T-cell (primary cell): ENCODE results near the gene CCDC40. TPM values are rescaled to one million over a fixed set of nuclear protein-coding genes. Genes with fewer than 3 reads are reported as not detected.

Experiments used
- ATAC-seq, 4 experiments: fragments of 200-7000 bp in 3 of 4; fragments of 150-1000 bp in 1 of 4; cut with Tn5 transposase; replicated peaks in 1 of 4; 1 replicate in 3 of 4; 2 replicates in 1 of 4; pipeline ENCODE4 v1.10.0; 2021; ENCODE audit warnings: moderate library complexity in 3 of 4, mild to moderate bottlenecking in 2 of 4, moderate number of reproducible peaks in 1 of 4
- CTCF ChIA-PET, 2 donors: fragments of 300-600 bp; sonication (Branson Sonifier 250); formaldehyde crosslinking; loops; one replicate each; lab custom pipeline; 2022; ENCODE audit warnings: antibody characterized with exemption in 2 of 2; lab: Charles Lee
- POLR2A ChIA-PET, 2 donors: fragments of 300-600 bp; sonication (Branson Sonifier 250); formaldehyde crosslinking; loops; one replicate each; lab custom pipeline; 2022; ENCODE audit warnings: antibody characterized with exemption in 2 of 2; lab: Charles Lee
- DNase-seq, 35 experiments: peaks; one replicate each; pipeline versions ENCODE4 v3.0.0 to v3.0.0-alpha.2; 2013 to 2023
- H3K27ac ChIP-seq: one replicate; pipeline ENCODE4 v1.5.1; 2013; ENCODE audit warnings: low read length
- H3K27me3 ChIP-seq, 2 experiments: replicated peaks in 1 of 2; 1 replicate in 1 of 2; 2 replicates in 1 of 2; pipeline versions ENCODE4 v1.6.1 to v1.7.0; 2013; ENCODE audit warnings: low read length in 1 of 2, mixed read lengths in 1 of 2; ENCODE audit not compliant: control insufficient read depth in 2 of 2, insufficient read depth in 2 of 2; ENCODE audit errors: extremely low read depth in 1 of 2
- H3K36me3 ChIP-seq, 2 donors: 1 replicate in 1 of 2; 2 replicates in 1 of 2; pipeline versions ENCODE4 v1.6.1 to v1.7.0; 2013; ENCODE audit warnings: low read length in 1 of 2; ENCODE audit not compliant: control insufficient read depth in 2 of 2, insufficient read depth in 1 of 2; ENCODE audit errors: extremely low read depth in 1 of 2
- H3K4me1 ChIP-seq, 2 experiments: 1 replicate in 1 of 2; 2 replicates in 1 of 2; pipeline versions ENCODE4 v1.6.1 to v1.7.0; 2013; ENCODE audit warnings: low read length in 2 of 2, mixed read lengths in 1 of 2; ENCODE audit not compliant: insufficient read depth in 2 of 2, control insufficient read depth in 1 of 2; ENCODE audit errors: extremely low read depth in 1 of 2
- H3K4me3 ChIP-seq, 2 donors: 1 replicate in 1 of 2; 2 replicates in 1 of 2; pipeline versions ENCODE4 v1.5.1 to v1.7.0; 2013; ENCODE audit warnings: mild to moderate bottlenecking in 2 of 2, low read length in 1 of 2, moderate library complexity in 1 of 2; ENCODE audit not compliant: control insufficient read depth in 1 of 2; ENCODE audit errors: extremely low read depth in 1 of 2
- H3K9me3 ChIP-seq: 2 replicates; pipeline ENCODE4 v1.7.0; 2013
- H3K27ac Mint-ChIP-seq, 2 donors: one replicate each; pipeline ENCODE4 v1.8.0; 2020 to 2021; ENCODE audit warnings: mild to moderate bottlenecking in 2 of 2, mixed read lengths in 2 of 2
- H3K27me3 Mint-ChIP-seq, 2 donors: one replicate each; pipeline ENCODE4 v1.8.0; 2021 to 2022; ENCODE audit warnings: mixed read lengths in 2 of 2
- H3K36me3 Mint-ChIP-seq: one replicate; pipeline ENCODE4 v1.8.0; 2021; ENCODE audit warnings: mixed read lengths
- H3K4me1 Mint-ChIP-seq, 3 donors: one replicate each; pipeline ENCODE4 v1.8.0; 2020 to 2022; ENCODE audit warnings: mixed read lengths in 3 of 3, mild to moderate bottlenecking in 1 of 3
- H3K4me3 Mint-ChIP-seq, 3 donors: one replicate each; pipeline ENCODE4 v1.8.0; 2020 to 2022; ENCODE audit warnings: mild to moderate bottlenecking in 3 of 3, mixed read lengths in 3 of 3, moderate library complexity in 3 of 3
- H3K9me3 Mint-ChIP-seq, 3 donors: one replicate each; pipeline ENCODE4 v1.8.0; 2020 to 2022; ENCODE audit warnings: mixed read lengths in 3 of 3
- WGBS: methylation state at CpG from one replicate; pipeline ENCODE4 v1.1.5; 2013; ENCODE audit warnings: missing lambda C conversion rate; ENCODE audit not compliant: insufficient coverage; 5-methylcytosine and 5-hydroxymethylcytosine counted together
- total RNA-seq, 35 experiments: library from RNA in 6 of 35; stranded (reverse) in 6 of 35; fragments of 120-200 nt in 1 of 35; gene quantifications; one replicate each; pipeline versions ENCODE4 v1.2.1 to v1.2.4 and lab custom pipeline; 2013 to 2026

Gene CCDC40
- total RNA-seq, 5 donors from 2014 or later (not counting 1 experiment from before 2014, with no cell fraction given) = 0.70 to 3.1 (median 1.4) TPM

- no peak overlapping the region for H3K4me3 ChIP-seq
- Mint-ChIP-seq H3K9me3 (no peaks in the 10 kb centered on the region), H3K4me1 (no peaks in the 10 kb centered on the region), H3K36me3 (no peaks in the 10 kb centered on the region), H3K4me3 (no peak overlapping the region), H3K27ac (no peak overlapping the region), H3K27me3 (no peaks in the 10 kb centered on the region)
- ChIA-PET POLR2A (no interaction called here), CTCF (no interaction called here)
- H3K4me1 ChIP-seq = no peaks in the 10 kb centered on the region
- WGBS = 89% methylated on average over 28 of the region's 28 CpGs
- DNase-seq (no peak), ATAC-seq (no peak)
- H3K27ac ChIP-seq = no peak overlapping the region
- H3K9me3 ChIP-seq = no peaks in the 10 kb centered on the region
- no peaks in the 10 kb centered on the region for H3K36me3 ChIP-seq
- H3K27me3 ChIP-seq = peaks cover 0 to 16% of the 10 kb centered on the region in 2 experiments
These were observed 22.0 kb downstream of the CCDC40 start for GRCh38 chr17:80058311-80058955.

- H3K9me3 ChIP-seq = no peaks in the 10 kb centered on the region
- no peak overlapping the region for H3K27ac ChIP-seq
- no peaks in the 10 kb centered on the region for H3K4me1 ChIP-seq
- Mint-ChIP-seq H3K9me3 (no peaks in the 10 kb centered on the region), H3K27me3 (no peaks in the 10 kb centered on the region), H3K4me1 (no peaks in the 10 kb centered on the region), H3K4me3 (no peak overlapping the region), H3K27ac (no peak overlapping the region), H3K36me3 (no peaks in the 10 kb centered on the region)
- POLR2A ChIA-PET = no interaction called here
- H3K4me3 ChIP-seq = no peak overlapping the region
- H3K36me3 ChIP-seq = no peaks in the 10 kb centered on the region
- H3K27me3 ChIP-seq = peaks cover 0 to 30% of the 10 kb centered on the region in 2 experiments
- CTCF ChIA-PET = no interaction called here
- ATAC-seq (no peak), DNase-seq (no peak)
- no CpG with 5 or more reads among the region's 4 CpGs for whole genome bisulfite sequencing
These were observed 24.2 kb downstream of the CCDC40 start for GRCh38 chr17:80060644-80061043.

GRCh38 chr17:80061421-80061820, 25.0 kb downstream of the CCDC40 start:
- no peak overlapping the region for H3K4me3 Mint-ChIP-seq
- Histone ChIP-seq H3K36me3 (no peaks in the 10 kb centered on the region), H3K4me3 (no peak overlapping the region), H3K27ac (no peak overlapping the region), H3K27me3 (peaks cover 0 to 35% of the 10 kb centered on the region in 2 experiments), H3K9me3 (no peaks in the 10 kb centered on the region), H3K4me1 (no peaks in the 10 kb centered on the region)
- ATAC-seq (no peak), DNase-seq (no peak)
- 80% methylated on average over 5 of the region's 12 CpGs for WGBS
- ChIA-PET POLR2A (no interaction called here), CTCF (no interaction called here)
- no peaks in the 10 kb centered on the region for H3K9me3 Mint-ChIP-seq
- H3K36me3 Mint-ChIP-seq = no peaks in the 10 kb centered on the region
- no peaks in the 10 kb centered on the region for H3K4me1 Mint-ChIP-seq
- no peak overlapping the region for H3K27ac Mint-ChIP-seq
- H3K27me3 Mint-ChIP-seq = no peaks in the 10 kb centered on the region

GRCh38 chr17:80063830-80064585, 27.6 kb downstream of the CCDC40 start:
- H3K27ac ChIP-seq = no peak overlapping the region
- Mint-ChIP-seq H3K4me1 (peaks cover 0 to under 1% (median 0%) of the 10 kb centered on the region in 3 donors), H3K27me3 (no peaks in the 10 kb centered on the region), H3K36me3 (no peaks in the 10 kb centered on the region), H3K4me3 (no peak overlapping the region), H3K9me3 (no peaks in the 10 kb centered on the region), H3K27ac (no peak overlapping the region)
- no peak for DNase-seq
- CTCF ChIA-PET = no interaction called here
- H3K36me3 ChIP-seq = no peaks in the 10 kb centered on the region
- H3K27me3 ChIP-seq = peaks cover 0 to 38% of the 10 kb centered on the region in 2 experiments
- H3K9me3 ChIP-seq = no peaks in the 10 kb centered on the region
- POLR2A ChIA-PET = no interaction called here
- 87% methylated on average over 20 of the region's 27 CpGs for WGBS
- ATAC-seq = no peak
- no peak overlapping the region for H3K4me3 ChIP-seq
- no peaks in the 10 kb centered on the region for H3K4me1 ChIP-seq

- ChIA-PET POLR2A (no interaction called here), CTCF (no interaction called here)
- ATAC-seq = no peak
- peaks cover 0 to 37% of the 10 kb centered on the region in 2 experiments for H3K27me3 ChIP-seq
- Mint-ChIP-seq H3K27me3 (no peaks in the 10 kb centered on the region), H3K4me1 (peaks cover 0 to 1% (median 0%) of the 10 kb centered on the region in 3 donors), H3K9me3 (no peaks in the 10 kb centered on the region), H3K4me3 (no peak overlapping the region), H3K36me3 (no peaks in the 10 kb centered on the region), H3K27ac (no peak overlapping the region)
- WGBS = 84% methylated on average over 8 of the region's 8 CpGs
- H3K27ac ChIP-seq = no peak overlapping the region
- no peaks in the 10 kb centered on the region for H3K36me3 ChIP-seq
- no peak for DNase-seq
- H3K4me1 ChIP-seq = no peaks in the 10 kb centered on the region
- H3K9me3 ChIP-seq = no peaks in the 10 kb centered on the region
- no peak overlapping the region for H3K4me3 ChIP-seq
These were observed 28.3 kb downstream of the CCDC40 start for GRCh38 chr17:80064696-80065095.

- Mint-ChIP-seq H3K4me3 (no peak overlapping the region), H3K4me1 (peaks cover 0 to 1% (median 0%) of the 10 kb centered on the region in 3 donors), H3K9me3 (no peaks in the 10 kb centered on the region), H3K27me3 (no peaks in the 10 kb centered on the region), H3K36me3 (no peaks in the 10 kb centered on the region), H3K27ac (no peak overlapping the region)
- no peaks in the 10 kb centered on the region for H3K4me1 ChIP-seq
- H3K27ac ChIP-seq = no peak overlapping the region
- peaks cover 0 to 39% of the 10 kb centered on the region in 2 experiments for H3K27me3 ChIP-seq
- ATAC-seq (no peak), DNase-seq (no peak)
- no peaks in the 10 kb centered on the region for H3K36me3 ChIP-seq
- ChIA-PET POLR2A (no interaction called here), CTCF (interaction anchor here in 1 of 2 donors (1.0 kb wide), 1 partner anchor 60 kb away, joined by 5 read pairs; no protein-coding TSS in a partner anchor)
- WGBS = 90% methylated on average over 19 of the region's 32 CpGs
- no peaks in the 10 kb centered on the region for H3K9me3 ChIP-seq
- no peak overlapping the region for H3K4me3 ChIP-seq
These were observed 29.2 kb downstream of the CCDC40 start for GRCh38 chr17:80065478-80066170.
